A204.1 (cell line): ENCODE results near the gene ABI3BP.

Experiments
- FAIRE-seq: peaks from 2 replicates; lab custom pipeline; 2012; peaks lifted over from hg19 to GRCh38; lab: Jason Lieb, UNC

The ABI3BP gene

DNA sequence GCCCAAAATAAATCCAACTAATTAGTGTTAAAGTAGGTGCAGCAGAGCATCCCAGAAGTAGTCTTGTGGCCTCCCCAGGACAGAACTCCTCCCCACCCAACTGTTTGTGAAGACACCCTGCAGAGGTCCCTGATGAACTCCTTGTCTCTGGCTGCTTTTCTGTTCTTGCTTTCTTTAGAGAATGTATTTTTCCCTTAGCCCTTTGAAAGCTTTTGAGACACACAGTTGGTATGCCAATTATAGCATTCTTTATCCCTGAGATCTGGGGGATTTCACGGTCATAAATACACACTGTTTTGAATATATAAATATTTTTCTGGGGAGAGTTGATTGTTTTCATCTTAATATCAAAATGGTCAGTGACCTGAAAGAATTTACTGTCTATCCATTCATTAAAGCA, 274.1 kb downstream of the ABI3BP start:
- FAIRE-seq = no peak

- no peak for FAIRE-seq
Measured at GRCh38 chr3:100717637-100718487, 275.4 kb downstream of the ABI3BP start.

DNA sequence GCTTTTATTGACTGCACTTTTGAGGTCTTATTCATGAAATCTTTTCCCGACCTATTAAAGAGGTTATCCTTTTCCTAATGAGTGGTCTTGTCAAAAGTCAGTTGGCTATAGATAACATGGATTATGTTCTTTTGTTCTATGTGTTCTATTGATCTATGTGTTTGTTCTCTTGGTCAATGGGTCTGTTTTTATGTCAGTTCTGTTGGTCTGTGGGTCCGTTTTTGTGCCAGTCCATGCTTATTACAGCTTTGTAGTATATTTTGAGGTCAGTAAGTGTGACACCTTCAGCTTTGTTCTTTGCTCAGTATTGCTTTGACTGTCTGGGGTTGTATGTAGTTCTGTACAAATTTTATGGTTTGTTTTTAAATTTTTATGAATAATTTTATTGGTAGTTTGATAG, 276.2 kb downstream of the ABI3BP start:
- no peak for FAIRE-seq

- FAIRE-seq = no peak
Measured at GRCh38 chr3:100715176-100715575, 278.0 kb downstream of the ABI3BP start.

DNA sequence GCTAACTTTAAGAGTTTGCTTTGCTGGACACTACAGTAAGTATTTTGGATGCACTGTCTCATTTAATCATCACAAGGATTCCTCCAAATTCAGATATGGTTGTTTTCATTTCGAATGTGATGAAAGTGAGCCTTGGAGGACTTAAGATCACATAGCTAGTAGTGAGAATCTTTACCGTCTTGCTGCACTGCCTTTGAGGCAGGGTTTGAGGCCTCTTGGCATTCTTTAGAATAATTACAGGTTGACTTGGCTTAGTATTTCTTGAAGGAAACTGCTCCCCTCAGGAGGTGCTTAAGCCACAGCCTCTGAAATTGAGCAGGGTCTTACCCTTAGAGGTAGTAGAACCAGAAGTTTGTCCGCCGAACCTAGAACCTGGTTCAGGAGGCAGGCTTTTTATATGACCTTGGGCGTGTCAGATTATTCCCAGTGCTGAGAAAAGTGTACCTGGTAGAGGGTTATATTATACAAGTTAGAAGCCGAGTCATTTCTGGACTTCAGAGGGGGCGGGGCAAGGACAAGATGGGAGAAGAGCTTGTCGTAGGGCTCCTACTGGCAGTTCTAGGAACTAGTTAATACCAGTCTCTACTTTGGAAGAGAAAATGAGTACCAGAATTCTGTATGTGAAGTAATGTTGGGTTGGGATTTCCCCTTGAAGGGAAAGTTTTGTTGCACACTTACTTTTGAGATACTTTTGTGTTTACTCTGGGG, 282.8 kb downstream of the ABI3BP start:
- FAIRE-seq = peak; percentile 16

- FAIRE-seq = no peak
Measured at GRCh38 chr3:100709842-100710260, 283.4 kb downstream of the ABI3BP start.

GRCh38 chr3:100708989-100709841, 284.0 kb downstream of the ABI3BP start, which contains the start of gene TFG:
Gene TFG, plus strand, starts transcription at chr3:100709494. Its CDS starts 4,192 bp downstream, at chr3:100713686.
- peak; percentile 97 for FAIRE-seq

DNA sequence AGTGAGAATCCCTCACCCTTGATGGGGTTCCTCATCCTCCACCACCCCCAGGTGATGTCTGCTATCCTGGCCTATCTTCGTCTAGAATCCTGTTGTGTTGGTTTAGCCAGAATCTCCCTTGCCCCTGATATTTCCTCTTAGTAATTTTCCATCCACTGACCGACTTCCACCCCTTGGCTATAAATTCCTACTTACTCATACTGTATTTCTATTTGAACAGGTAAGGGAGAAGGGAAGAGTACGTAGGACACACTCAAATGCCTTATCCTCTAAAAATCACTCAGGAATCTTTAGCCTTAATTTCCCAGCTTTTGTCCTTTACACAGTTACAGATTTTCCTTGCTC, 284.6 kb downstream of the ABI3BP start:
- no peak for FAIRE-seq

DNA sequence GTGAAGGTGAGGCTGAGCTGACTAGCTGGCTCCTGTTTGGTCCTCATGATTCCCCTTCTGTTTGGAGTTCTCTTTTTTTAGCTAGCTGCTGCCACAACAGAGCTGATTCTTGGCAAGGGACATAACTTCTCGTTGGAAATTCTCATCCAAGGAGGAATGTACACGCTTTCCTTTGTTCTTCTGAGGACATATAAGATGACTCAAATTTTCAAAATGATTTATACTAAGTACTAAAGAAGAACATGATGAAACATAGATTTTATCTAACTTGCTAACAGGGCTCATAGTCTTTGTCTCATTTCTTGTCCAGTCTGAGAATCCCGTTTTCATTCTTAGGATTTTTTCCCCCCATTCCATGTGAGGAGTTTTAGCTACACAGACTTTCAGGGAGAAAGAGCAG, 286.9 kb downstream of the ABI3BP start:
- FAIRE-seq = no peak

- no peak for FAIRE-seq
Measured at GRCh38 chr3:100703865-100704264, 289.4 kb downstream of the ABI3BP start.

DNA sequence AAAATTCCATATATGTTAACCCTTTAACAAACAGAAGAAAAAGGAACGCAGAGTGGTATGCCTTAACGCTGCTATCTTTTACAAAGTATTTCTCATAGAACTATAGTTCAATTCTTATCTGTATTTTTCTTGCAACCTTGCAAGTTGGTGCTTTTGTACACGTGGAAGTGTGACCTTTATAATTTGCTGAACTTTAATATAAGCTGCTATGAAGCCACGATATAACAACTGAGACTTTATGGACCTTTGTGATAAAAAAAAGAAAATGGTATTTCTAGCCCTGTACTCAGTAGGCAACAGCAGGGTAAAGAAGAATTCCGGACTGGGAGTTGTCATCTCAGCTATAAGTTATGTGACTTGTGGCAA, 290.3 kb downstream of the ABI3BP start:
- no peak for FAIRE-seq

- no peak for FAIRE-seq
Measured at GRCh38 chr3:100702082-100702979, 290.9 kb downstream of the ABI3BP start.

- FAIRE-seq = no peak
Measured at GRCh38 chr3:100700708-100701107, 292.5 kb downstream of the ABI3BP start.
